Neutrophil (primary cell): ENCODE data around the gene RAF1.

Source experiments
- H3K27ac ChIP-seq: fragments of 200-600 bp; sonication (generic); 2 replicates; pipeline ENCODE4 v1.5.1; 2016; ENCODE audit warnings: mild to moderate bottlenecking, moderate library complexity
- H3K27me3 ChIP-seq: fragments of 200-600 bp; sonication (generic); 2 replicates; pipeline ENCODE4 v1.6.0; 2016; ENCODE audit warnings: mild to moderate bottlenecking
- H3K36me3 ChIP-seq: fragments of 200-600 bp; sonication (generic); 2 replicates; pipeline ENCODE4 v1.5.1; 2017
- H3K4me1 ChIP-seq, 2 experiments: fragments of 200-600 bp in 1 of 2; sonication (generic) in 1 of 2; 1 replicate in 1 of 2; 2 replicates in 1 of 2; pipeline versions ENCODE4 v1.5.1 to v1.6.1; 2013 to 2016; ENCODE audit warnings: low read depth in 1 of 2, low read length in 1 of 2, mild to moderate bottlenecking in 1 of 2, moderate library complexity in 1 of 2; ENCODE audit not compliant: control insufficient read depth in 1 of 2, insufficient read depth in 1 of 2
- H3K4me3 ChIP-seq, 2 experiments: fragments of 200-600 bp in 1 of 2; sonication (generic) in 1 of 2; 1 replicate in 1 of 2; 2 replicates in 1 of 2; pipeline ENCODE4 v1.5.1; 2013 to 2016; ENCODE audit warnings: low read depth in 1 of 2, low read length in 1 of 2, mild to moderate bottlenecking in 1 of 2, moderate library complexity in 1 of 2
- H3K9me3 ChIP-seq: fragments of 200-600 bp; sonication (generic); 2 replicates; pipeline ENCODE4 v1.5.1; 2016
- CTCF ChIP-seq: fragments of 200-600 bp; sonication (generic); IDR thresholded peaks from 2 replicates; pipeline ENCODE4 v1.5.1; 2016; ENCODE audit warnings: antibody characterized with exemption

Gene RAF1

GRCh38 chr3:12579456-12579855, 84.5 kb downstream of the RAF1 start:
- peaks cover 91% of the 10 kb centered on the region for H3K36me3 ChIP-seq
- TF ChIP-seq CTCF: no peak
- H3K27me3 ChIP-seq: no peaks in the 10 kb centered on the region
- H3K27ac ChIP-seq: peak overlapping the region; percentile 47
- H3K9me3 ChIP-seq: no peaks in the 10 kb centered on the region
- no peaks in the 10 kb centered on the region for H3K4me1 ChIP-seq
- no peak overlapping the region for H3K4me3 ChIP-seq

GRCh38 chr3:12578742-12579141, 85.2 kb downstream of the RAF1 start:
- Histone ChIP-seq H3K4me1 (no peaks in the 10 kb centered on the region), H3K27me3 (no peaks in the 10 kb centered on the region), H3K9me3 (no peaks in the 10 kb centered on the region), H3K36me3 (peaks cover 91% of the 10 kb centered on the region), H3K4me3 (no peak overlapping the region), H3K27ac (no peak overlapping the region)
- TF ChIP-seq CTCF: no peak

- H3K4me1 ChIP-seq: no peaks in the 10 kb centered on the region
- TF ChIP-seq CTCF: no peak
- no peak overlapping the region for H3K27ac ChIP-seq
- H3K27me3 ChIP-seq: no peaks in the 10 kb centered on the region
- no peaks in the 10 kb centered on the region for H3K9me3 ChIP-seq
- no peak overlapping the region for H3K4me3 ChIP-seq
- H3K36me3 ChIP-seq: peaks cover 91% of the 10 kb centered on the region
Measured at GRCh38 chr3:12577379-12577778, 86.5 kb downstream of the RAF1 start.

- Histone ChIP-seq H3K4me3 (no peak overlapping the region), H3K27ac (no peak overlapping the region), H3K4me1 (no peaks in the 10 kb centered on the region), H3K27me3 (no peaks in the 10 kb centered on the region), H3K36me3 (peaks cover 94% of the 10 kb centered on the region), H3K9me3 (no peaks in the 10 kb centered on the region)
- no peak for TF ChIP-seq CTCF
Measured at GRCh38 chr3:12574661-12575060, 89.3 kb downstream of the RAF1 start.

- Histone ChIP-seq H3K4me1 (no peaks in the 10 kb centered on the region), H3K36me3 (peaks cover 94% of the 10 kb centered on the region), H3K9me3 (no peaks in the 10 kb centered on the region), H3K27ac (no peak overlapping the region), H3K4me3 (no peak overlapping the region), H3K27me3 (no peaks in the 10 kb centered on the region)
- no peak for TF ChIP-seq CTCF
Measured at GRCh38 chr3:12574131-12574530, 89.8 kb downstream of the RAF1 start.

GRCh38 chr3:12571986-12572385, 91.9 kb downstream of the RAF1 start:
- Histone ChIP-seq H3K27me3 (no peaks in the 10 kb centered on the region), H3K36me3 (peaks cover 83% of the 10 kb centered on the region), H3K27ac (no peak overlapping the region), H3K9me3 (no peaks in the 10 kb centered on the region), H3K4me3 (no peak overlapping the region), H3K4me1 (no peaks in the 10 kb centered on the region)
- no peak for TF ChIP-seq CTCF
